ENCODE results near the gene NOTCH1.
A peak's percentile ranks its signal among the peaks of the same experiment; 100 is the strongest.

The NOTCH1 gene

DNA sequence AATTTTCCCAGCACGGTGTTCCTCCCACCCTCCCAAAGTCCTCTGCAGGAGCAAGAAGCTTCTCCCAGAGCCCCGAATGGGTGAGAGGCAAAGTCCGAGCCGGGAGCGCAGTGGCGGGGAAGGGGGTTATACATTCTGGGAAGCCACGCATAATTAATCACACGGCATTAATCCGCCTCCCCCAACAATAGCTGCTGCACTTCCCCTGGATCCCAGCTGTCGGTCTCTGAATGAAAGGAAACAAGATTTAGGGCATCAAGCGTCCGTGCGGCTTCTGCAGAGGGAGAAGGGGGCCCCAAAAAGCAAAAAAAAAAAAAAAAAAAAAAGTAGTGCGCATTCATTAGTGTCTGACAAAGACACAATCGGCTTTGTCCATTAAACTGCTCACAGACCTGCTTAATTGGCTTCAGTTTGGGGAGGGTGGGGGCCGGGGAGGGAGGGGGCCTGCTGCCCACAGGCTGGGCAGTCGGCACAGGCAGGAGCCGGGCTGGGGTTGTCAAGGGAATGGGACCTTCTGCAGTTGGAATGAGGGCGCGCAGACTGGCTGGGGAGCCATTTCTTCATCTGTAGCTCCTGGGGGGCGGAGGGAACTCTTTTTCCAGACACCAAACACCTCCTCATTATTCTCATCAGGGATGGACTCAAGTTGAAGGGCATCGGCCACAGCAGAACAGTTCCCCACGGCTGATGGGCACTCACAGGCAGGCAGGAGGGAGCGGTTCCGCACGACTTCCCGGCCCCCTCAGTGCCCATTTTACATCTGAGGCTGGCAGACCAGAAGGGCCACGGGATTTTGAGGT is 3.4 kb downstream of the NOTCH1 start:
- TF ChIP-seq TAF1 (IDR thresholded peaks at IDR 0.05; ENCODE audit: borderline replicate concordance, insufficient read depth, low read length): no peak

DNA sequence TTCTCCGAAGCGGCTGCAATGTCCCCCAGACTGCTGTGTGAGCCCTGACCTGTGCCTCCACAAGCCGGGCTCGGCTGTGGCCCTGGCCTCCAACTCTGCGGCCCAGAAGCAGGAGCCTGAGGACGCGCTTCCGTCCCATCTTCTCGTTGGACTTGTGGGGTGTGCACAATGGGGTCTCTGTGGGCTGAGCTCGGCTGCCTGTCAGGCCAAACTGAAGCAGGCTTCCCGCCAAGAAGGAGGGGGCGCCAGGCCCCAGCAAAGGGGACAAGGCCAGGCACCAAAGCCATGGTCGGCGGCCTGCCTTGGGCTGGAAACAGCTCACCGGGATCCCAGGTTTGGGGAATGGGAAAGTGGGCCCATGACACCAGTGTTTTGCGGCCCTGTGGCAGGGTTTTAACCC is 4.1 kb downstream of the NOTCH1 start:
- TF ChIP-seq, protein P1, sequence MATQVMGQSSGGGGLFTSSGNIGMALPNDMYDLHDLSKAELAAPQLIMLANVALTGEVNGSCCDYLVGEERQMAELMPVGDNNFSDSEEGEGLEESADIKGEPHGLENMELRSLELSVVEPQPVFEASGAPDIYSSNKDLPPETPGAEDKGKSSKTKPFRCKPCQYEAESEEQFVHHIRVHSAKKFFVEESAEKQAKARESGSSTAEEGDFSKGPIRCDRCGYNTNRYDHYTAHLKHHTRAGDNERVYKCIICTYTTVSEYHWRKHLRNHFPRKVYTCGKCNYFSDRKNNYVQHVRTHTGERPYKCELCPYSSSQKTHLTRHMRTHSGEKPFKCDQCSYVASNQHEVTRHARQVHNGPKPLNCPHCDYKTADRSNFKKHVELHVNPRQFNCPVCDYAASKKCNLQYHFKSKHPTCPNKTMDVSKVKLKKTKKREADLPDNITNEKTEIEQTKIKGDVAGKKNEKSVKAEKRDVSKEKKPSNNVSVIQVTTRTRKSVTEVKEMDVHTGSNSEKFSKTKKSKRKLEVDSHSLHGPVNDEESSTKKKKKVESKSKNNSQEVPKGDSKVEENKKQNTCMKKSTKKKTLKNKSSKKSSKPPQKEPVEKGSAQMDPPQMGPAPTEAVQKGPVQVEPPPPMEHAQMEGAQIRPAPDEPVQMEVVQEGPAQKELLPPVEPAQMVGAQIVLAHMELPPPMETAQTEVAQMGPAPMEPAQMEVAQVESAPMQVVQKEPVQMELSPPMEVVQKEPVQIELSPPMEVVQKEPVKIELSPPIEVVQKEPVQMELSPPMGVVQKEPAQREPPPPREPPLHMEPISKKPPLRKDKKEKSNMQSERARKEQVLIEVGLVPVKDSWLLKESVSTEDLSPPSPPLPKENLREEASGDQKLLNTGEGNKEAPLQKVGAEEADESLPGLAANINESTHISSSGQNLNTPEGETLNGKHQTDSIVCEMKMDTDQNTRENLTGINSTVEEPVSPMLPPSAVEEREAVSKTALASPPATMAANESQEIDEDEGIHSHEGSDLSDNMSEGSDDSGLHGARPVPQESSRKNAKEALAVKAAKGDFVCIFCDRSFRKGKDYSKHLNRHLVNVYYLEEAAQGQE (IDR thresholded peaks at IDR 0.05; ENCODE audit: insufficient read depth in 1 of 2, low read depth in 2 of 2, low read length in 2 of 2): no peak
- TF ChIP-seq FOXP2 (optimal IDR thresholded peaks at IDR 0.05; ENCODE audit: borderline replicate concordance, extremely low read depth, extremely low read length, insufficient read depth) (no peak), SIN3A (IDR thresholded peaks at IDR 0.05; ENCODE audit: borderline replicate concordance, insufficient read depth, low read length) (no peak)

DNA sequence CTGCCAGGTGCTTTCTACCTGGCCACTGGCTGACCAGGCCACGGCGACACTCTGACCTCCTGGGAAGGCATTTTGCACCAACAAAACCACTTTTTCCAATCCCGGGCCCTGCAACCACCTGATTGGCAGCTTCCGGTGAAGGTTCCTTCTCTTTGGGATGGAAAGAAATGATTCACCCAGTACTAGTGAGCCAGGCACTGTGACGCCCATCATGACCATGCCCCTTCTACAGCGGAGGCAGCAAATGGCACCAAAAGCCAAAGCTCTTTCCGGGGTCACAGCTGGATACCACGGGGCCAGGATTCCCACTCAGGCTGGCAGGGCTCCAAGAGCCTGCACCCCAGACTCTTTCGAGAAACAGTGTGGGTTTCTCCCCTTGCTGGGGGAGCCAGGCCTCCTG is 4.7 kb downstream of the NOTCH1 start:
- no peak for TF ChIP-seq TAF1 (IDR thresholded peaks at IDR 0.05; ENCODE audit: borderline replicate concordance, insufficient read depth, low read length)

DNA sequence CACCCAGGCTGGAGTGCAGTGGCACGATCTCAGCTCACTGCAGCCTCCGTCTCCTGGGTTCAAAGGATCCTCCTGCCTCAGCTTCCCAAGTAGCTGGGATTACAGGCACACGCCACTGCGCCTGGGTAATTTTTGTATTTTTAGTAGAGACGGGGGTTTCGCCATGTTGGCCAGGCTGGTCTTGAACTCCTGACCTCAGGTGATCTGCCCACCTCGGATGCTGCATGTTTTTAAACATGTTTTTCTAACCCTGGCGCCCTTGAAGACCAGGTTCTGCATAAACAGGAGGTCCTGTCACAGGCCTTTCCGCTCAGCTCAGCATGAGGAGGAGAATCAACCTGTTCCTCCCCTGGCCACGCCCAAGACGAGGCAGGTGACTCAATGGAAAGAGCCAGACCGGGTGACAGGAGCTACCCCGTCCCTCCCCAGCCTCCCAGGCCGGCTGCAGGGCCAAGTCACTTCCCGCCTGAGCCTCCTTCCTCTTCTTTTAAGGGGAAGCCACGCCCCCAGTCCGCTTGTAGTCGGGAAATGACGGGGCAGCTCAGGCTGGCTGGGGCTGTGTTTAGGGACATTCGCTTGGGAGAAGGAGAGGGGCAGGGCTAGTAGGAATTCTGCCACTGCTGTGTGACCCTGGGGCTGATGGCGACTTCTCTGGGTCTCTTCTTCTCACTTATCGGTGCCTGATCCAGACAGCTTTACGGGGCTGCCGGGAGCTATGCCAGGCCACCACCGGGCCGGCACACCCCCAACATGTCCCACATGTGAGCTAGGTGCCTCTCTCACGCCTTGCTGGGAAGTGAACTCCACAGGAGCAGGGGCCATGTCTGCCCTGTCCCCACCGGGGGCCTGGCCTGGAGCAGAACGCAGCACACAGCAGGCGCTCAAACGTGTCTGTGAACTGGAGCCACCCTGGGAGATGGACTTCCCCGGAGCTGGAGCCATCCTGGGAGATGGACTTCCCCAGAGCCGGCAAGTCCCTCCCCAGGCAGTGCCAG is 6.1 kb downstream of the NOTCH1 start:
- TF ChIP-seq POLR2AphosphoS5 (IDR thresholded peaks at IDR 0.05; ENCODE audit: low read depth, low read length) (no peak), TAF1 (IDR thresholded peaks at IDR 0.05; ENCODE audit: borderline replicate concordance, insufficient read depth, low read length) (no peak), FOXP2 (optimal IDR thresholded peaks at IDR 0.05; ENCODE audit: borderline replicate concordance, extremely low read depth, extremely low read length, insufficient read depth) (no peak), SIN3A (IDR thresholded peaks at IDR 0.05; ENCODE audit: borderline replicate concordance, insufficient read depth, low read length) (peak; percentile 64; the same call in 1 of the 2 replicates)
- TF ChIP-seq, protein P1 (IDR thresholded peaks at IDR 0.05; ENCODE audit: insufficient read depth in 1 of 2, low read depth in 2 of 2, low read length in 2 of 2): no peak

DNA sequence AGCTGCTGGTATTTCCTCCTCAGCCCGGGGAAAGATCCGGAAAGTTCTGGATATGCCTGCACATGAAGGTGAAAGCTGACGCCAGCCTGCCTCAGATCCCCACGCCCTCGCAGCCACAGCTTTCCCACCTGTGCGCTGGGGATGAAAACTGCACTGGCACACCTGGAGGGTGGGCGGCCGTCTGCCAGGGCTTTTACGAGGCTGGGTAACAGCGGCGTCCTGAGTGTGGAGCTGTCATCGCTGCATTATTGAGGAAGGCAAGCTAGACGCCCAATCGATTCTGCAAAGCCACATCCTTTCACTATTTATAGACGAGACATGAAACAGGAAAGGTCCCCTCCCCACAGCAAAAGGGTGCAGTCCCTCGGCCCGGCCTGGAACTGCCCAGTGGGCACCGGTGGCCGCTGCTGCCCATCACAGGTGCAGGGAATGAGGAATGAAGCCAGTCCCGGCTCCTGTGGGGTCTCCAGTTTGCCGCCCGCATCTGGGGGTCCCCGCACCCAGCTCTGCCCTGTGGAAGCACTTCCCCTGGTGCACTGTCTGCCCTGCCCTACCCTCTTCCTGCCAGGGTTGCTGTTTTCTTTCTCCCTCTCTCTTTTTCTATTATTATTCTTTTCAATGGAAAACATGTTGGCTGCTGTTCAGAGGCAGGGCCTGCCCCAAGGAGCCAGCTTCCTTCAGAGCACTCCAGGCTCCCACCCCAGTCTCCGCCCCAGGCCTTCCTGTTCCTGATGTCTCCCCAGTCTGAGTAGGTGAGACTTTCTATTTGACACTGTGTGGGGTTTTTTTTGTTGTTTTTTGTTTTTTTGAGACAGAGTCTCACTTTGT is 7.0 kb downstream of the NOTCH1 start:
- TF ChIP-seq SIN3A (IDR thresholded peaks at IDR 0.05; ENCODE audit: borderline replicate concordance, insufficient read depth, low read length): no peak

DNA sequence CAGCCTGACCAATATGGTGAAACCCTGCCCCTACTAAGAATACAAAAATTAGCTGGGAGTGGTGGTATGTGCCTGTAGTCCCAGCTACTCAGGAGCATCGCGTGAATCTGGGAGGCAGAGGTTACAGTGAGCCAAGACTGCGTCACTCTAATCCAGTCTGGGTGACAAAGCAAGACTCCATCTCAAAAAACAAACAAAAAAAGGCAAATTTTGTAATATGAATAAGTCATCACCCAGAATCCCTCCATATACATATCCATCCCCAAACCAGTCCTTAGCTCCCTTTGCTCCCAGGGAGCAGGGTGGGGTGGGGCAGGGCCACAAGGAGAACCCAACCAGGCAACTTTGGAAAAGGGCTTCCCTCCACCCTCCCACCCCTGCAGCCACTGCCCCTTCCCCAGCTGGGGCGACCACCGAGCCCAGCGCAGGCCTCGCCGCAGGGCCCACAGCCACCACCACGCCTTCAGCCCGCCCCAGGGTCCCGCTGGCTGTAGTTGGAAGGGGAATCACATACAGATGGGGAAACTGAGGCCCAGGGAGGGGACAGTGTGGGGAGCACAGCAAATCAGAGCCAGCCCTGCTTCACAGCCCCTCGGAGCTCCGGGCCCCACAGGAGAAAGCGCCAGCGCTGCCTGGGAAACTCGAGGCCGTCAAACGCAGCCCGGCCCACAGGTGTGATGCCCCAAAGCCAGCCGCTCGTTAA is 7.8 kb downstream of the NOTCH1 start:
- TF ChIP-seq TAF1 (IDR thresholded peaks at IDR 0.05; ENCODE audit: borderline replicate concordance, insufficient read depth, low read length) (no peak), SIN3A (IDR thresholded peaks at IDR 0.05; ENCODE audit: borderline replicate concordance, insufficient read depth, low read length) (no peak), POLR2AphosphoS5 (IDR thresholded peaks at IDR 0.05; ENCODE audit: low read depth, low read length) (no peak), FOXP2 (optimal IDR thresholded peaks at IDR 0.05; ENCODE audit: borderline replicate concordance, extremely low read depth, extremely low read length, insufficient read depth) (no peak)
- TF ChIP-seq, protein P1 (IDR thresholded peaks at IDR 0.05; ENCODE audit: insufficient read depth in 1 of 2, low read depth in 2 of 2, low read length in 2 of 2): no peak
